HCT116 (cell line): ENCODE data around the gene NFKB1.

Experiments used
- CTCF ChIP-seq, 3 experiments: fragments of 200-600 bp in 1 of 3; sonication (generic) in 1 of 3; IDR thresholded peaks in 2 of 3; conservative IDR thresholded peaks in 1 of 3; 2 replicates each; pipeline ENCODE4 v1.5.1; 2012 to 2017; ENCODE audit warnings: low read depth in 2 of 3, low read length in 2 of 3, antibody characterized with exemption in 1 of 3, borderline replicate concordance in 1 of 3, control low read depth in 1 of 3, mild to moderate bottlenecking in 1 of 3, mixed read lengths in 1 of 3, mixed run types in 1 of 3, moderate library complexity in 1 of 3; ENCODE audit not compliant: insufficient read depth in 1 of 3
- EZH2phosphoT487 ChIP-seq: fragments of 200-600 bp; IDR thresholded peaks from 2 replicates; pipeline ENCODE4 v1.6.1; 2018; ENCODE audit warnings: antibody characterized with exemption, borderline replicate concordance
- POLR2A ChIP-seq: IDR thresholded peaks from 2 replicates; pipeline ENCODE4 v1.7.0; 2011; ENCODE audit warnings: borderline replicate concordance; ENCODE audit not compliant: insufficient read depth, insufficient read length; ENCODE audit errors: extremely low read depth
- POLR2AphosphoS5 ChIP-seq: IDR thresholded peaks from 2 replicates; pipeline ENCODE4 v1.6.1; 2011; ENCODE audit warnings: mild to moderate bottlenecking, low read depth, low read length, moderate library complexity
- RAD21 ChIP-seq: IDR thresholded peaks from 2 replicates; pipeline ENCODE4 v1.6.1; 2012; ENCODE audit warnings: low read depth, mild to moderate bottlenecking
- SP1 ChIP-seq: IDR thresholded peaks from 2 replicates; pipeline ENCODE4 v1.6.1; 2012; ENCODE audit warnings: low read depth
- TCF7L2 ChIP-seq: IDR thresholded peaks from 2 replicates; pipeline ENCODE4 v1.7.0; 2011; ENCODE audit warnings: borderline replicate concordance, inconsistent platforms; ENCODE audit not compliant: insufficient read depth, insufficient read length; ENCODE audit errors: extremely low read depth
- YY1 ChIP-seq: IDR thresholded peaks from 2 replicates; pipeline ENCODE4 v1.6.1; 2011; ENCODE audit warnings: low read length, low read depth, moderate library complexity, mild to moderate bottlenecking; ENCODE audit not compliant: insufficient replicate concordance; ENCODE audit errors: extremely low read depth
- ZBTB33 ChIP-seq: IDR thresholded peaks from 2 replicates; pipeline ENCODE4 v1.6.1; 2011; ENCODE audit warnings: mild to moderate bottlenecking, low read length, moderate library complexity; ENCODE audit not compliant: insufficient replicate concordance; ENCODE audit errors: extremely low read depth
- ZFX ChIP-seq: fragments of 450-650 bp; IDR thresholded peaks from 2 replicates; pipeline ENCODE4 v1.6.1; 2017
- ZNF274 ChIP-seq: fragments of 200-500 bp; sonication (Bioruptor generic); IDR thresholded peaks from 2 replicates; pipeline ENCODE4 v1.6.1; 2014; ENCODE audit warnings: mild to moderate bottlenecking, low read depth, low read length, inconsistent platforms

- no peak for TF ChIP-seq CTCF (IDR thresholded peaks at IDR 0.05 in 2 of 3, conservative IDR thresholded peaks at IDR 0.05 in 1 of 3; ENCODE audit: borderline replicate concordance in 1 of 3, insufficient read depth in 1 of 3, low read depth in 2 of 3, low read length in 2 of 3)
- TF ChIP-seq ZBTB33: no peak
- no peak for TF ChIP-seq ZFX
- TF ChIP-seq POLR2AphosphoS5: no peak
- no peak for TF ChIP-seq YY1
- TF ChIP-seq POLR2A: no peak
- no peak for TF ChIP-seq SP1
- TF ChIP-seq ZNF274: no peak
- TF ChIP-seq EZH2phosphoT487: no peak
- no peak for TF ChIP-seq TCF7L2
- TF ChIP-seq RAD21: no peak
Observed at GRCh38 chr4:102474736-102475504, 26.2 kb upstream of the NFKB1 start.
